Activated naive CD4-positive, alpha-beta T cell treated with Interleukin-2 at 50 U/mL for 16 hours (primary cell): ENCODE results near the gene SPRR2A.
"Not testable (repeated sequence)": the region's sequence is repeated elsewhere in the genome, so short reads cannot be mapped to it uniquely, and the experiment has no call there.

ENCODE experiments used
- DNase-seq: peaks from one replicate; pipeline ENCODE4 v3.0.0-alpha.2; 2020

The SPRR2A gene

GRCh38 chr1:153057375-153057774 lies at the start of gene SPRR2A:
Gene SPRR2A, minus strand, starts transcription at chr1:153057512. Its CDS starts 777 bp downstream, at chr1:153056735.
- no peak for DNase-seq

- no peak for DNase-seq
Observed at GRCh38 chr1:153100245-153100644, 42.9 kb upstream of the SPRR2A start.

GRCh38 chr1:153099461-153100045 lies 42.2 kb upstream of the SPRR2A start:
- DNase-seq = no peak

- no peak for DNase-seq
Observed at GRCh38 chr1:153095764-153096163, 38.5 kb upstream of the SPRR2A start.

- no peak for DNase-seq
Observed at GRCh38 chr1:153094426-153094825, 37.1 kb upstream of the SPRR2A start, which contains the start of gene SPRR2E. Gene SPRR2E, minus strand, starts transcription at chr1:153094526. Its CDS starts 775 bp downstream, at chr1:153093751.

GRCh38 chr1:153087652-153088051 lies 30.3 kb upstream of the SPRR2A start:
- no peak for DNase-seq

DNA sequence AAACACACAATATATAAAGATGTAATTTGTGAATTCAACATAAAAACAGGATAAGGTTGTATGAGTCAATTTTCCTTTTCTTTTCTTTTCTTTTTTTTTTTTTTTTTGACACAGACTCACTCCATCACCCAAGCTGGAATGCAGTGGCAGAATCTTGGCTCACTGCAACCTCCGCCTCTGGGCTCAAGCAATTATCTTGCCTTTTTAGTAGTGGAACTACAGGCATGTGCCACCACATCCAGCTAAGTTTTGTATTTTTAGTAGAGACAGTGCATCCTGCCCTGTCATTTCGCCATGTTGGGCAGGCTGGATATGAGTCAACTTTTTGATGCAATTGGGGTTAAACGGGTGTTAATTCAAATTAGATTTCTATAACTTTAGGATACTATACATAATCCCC lies 24.4 kb upstream of the SPRR2A start:
- no peak for DNase-seq

DNA sequence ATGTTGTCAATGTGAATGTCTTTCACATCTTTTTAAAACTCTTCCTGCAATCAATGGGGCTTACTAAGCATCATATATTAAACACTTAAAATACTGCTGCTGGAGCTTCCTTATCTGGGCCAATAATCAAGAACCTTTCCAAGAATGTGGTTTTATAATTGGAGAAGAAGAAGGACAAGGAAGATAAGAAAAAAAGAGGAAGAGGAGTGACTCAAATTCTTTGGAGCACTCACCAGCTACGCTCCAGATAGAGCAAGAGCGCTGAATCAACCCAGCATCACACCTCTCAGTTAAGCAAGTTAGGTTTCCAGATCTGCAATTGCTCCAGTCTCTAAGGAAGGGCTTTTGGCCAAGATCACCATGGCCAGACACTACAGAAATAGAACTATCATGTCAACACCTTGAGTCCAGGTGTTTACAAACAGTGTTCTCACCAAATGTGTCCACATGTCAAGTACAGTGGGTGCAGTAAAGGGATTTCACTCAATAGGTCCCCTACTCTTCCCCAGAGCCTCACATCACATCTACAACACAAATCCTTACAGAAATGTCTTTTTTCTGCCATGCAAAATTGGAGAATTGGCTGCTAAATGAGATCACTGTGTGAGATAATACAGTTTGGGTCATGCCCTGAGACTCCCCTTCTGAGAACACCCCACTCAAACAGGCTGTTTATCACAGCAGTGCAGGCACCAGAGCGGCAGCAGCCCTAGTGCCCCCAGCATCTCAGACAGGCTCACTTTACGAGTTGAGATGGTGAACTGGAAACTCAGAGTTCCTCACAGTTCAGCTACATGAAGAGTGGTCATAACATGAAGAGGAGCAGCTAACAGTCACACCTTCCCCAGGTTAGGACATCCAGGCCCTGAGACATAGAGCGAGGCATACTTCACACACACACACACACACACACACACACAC lies 15.8 kb upstream of the SPRR2A start:
- DNase-seq = no peak

GRCh38 chr1:153071511-153071910 lies 14.2 kb upstream of the SPRR2A start, which contains the start of gene SPRR2B:
Gene SPRR2B, minus strand, starts transcription at chr1:153071611. Its CDS starts 772 bp downstream, at chr1:153070839.
- DNase-seq = no peak

GRCh38 chr1:153070243-153070642 lies 12.9 kb upstream of the SPRR2A start:
- no peak for DNase-seq

DNA sequence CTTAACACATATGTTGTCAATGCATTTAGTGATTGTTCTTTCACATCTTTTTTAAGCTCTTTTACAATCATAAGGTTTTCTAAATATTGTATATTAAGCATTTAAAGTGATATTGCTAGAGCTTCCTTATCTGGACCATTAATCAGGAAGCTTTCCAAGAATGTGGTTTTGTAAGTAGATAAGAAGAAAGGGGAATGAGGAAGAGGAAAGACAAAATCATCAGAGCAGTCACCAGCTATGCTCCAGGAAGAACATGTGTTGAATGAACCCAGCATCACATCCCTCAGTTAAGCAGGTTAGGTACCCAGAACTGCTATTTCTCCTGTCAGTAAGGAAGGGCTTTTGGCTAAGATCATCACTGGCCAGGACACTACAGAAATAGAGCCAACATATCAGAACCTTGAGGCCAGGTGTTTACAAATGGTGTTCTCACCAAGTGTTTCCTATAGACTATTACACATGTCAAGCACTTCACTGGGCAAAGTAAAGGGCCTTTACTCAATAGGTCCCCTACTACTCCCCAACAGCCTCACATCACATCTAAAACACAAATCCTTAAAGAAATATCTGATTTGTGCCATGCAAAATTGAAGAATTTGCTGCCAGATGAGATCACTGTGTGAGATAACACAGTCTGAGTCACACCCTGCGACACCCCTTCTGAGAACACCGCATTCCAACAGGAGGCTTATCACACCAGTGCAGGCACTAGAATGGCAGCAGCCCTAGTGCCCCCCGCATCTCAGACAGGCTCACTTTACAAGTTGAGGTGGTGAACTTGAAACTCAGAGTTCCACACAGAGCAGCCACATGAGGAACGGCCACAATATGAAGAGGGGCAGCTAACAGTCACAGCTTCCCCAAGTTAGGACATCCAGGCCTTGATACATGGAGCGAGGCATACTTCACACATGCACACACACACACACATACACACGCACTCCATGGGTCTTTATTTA lies 1.8 kb upstream of the SPRR2A start:
- no peak for DNase-seq

- no peak for DNase-seq
Observed at GRCh38 chr1:153058154-153058553, 842 bp upstream of the SPRR2A start.

- not testable (repeated sequence) for DNase-seq
Observed at GRCh38 chr1:153056111-153056510, 1.2 kb downstream of the SPRR2A start.

- DNase-seq = no peak
Observed at GRCh38 chr1:153049211-153049610, 8.1 kb downstream of the SPRR2A start.

GRCh38 chr1:153040950-153041631 lies 16.2 kb downstream of the SPRR2A start, which contains the start of gene SPRR2D:
Gene SPRR2D, minus strand, starts transcription at chr1:153041120. Its CDS starts 774 bp downstream, at chr1:153040346.
- DNase-seq = no peak

- no peak for DNase-seq
Observed at GRCh38 chr1:153035211-153035610, 22.1 kb downstream of the SPRR2A start.

GRCh38 chr1:153032677-153033308 lies 24.5 kb downstream of the SPRR2A start:
- DNase-seq = no peak

DNA sequence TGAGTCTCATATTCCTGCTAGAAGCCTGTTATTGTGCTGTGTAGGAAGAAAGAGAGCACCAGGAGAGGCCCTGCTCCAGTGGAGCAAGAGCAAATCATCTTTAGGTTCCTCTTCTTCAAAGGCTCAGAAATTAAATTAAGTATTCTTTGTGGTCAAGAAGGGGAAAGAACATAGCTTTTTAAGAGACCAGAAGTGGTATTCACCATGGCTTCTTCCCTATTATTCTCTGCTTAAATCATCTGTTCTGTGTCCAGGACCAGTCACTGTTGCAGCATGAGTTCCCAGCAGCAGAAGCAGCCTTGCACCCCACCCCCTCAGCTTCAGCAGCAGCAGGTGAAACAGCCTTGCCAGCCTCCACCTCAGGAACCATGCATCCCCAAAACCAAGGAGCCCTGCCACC lies 25.2 kb downstream of the SPRR2A start:
- DNase-seq = no peak

GRCh38 chr1:153030895-153031294 lies 26.4 kb downstream of the SPRR2A start, which contains the start of gene SPRR1B:
Gene SPRR1B, plus strand, starts transcription at chr1:153031203. Its CDS starts 1,143 bp downstream, at chr1:153032346.
- no peak for DNase-seq

DNA sequence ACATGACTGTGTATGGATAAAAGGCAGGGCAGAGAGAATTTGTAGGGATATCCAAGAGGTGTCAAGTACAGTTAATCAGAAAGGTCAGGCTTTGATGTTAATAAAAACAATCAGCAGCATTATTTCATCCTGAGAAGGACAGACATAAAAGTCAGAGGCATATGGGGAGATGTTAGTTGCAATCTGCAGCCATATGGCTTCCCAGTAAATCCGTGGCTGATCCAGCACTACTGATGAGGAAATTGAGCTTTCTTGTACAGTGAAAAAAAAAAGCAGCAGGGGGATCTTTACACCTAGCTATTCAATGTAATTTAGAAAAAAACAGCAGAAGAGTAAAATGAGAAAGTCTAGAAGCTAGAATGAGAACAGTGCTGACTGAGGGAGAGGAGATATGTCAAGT lies 28.5 kb downstream of the SPRR2A start:
- no peak for DNase-seq

DNA sequence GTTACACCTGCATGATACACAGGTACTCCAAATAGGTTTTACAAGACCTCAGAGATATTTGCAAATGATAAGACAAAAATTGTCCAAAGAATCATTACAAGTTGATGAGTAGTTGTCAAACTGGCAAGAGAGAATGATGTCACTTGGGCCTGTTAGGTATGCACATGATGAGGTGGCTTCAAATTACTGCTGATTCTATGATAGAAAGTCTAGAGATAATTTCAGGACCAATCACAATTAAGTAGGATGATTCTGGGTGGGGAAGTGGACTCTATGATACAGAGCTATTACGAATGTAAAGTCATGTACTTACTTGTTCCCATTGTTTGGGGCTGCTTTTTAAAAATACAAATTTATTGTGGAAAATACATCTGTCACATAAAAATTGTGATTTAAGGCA lies 31.5 kb downstream of the SPRR2A start:
- no peak for DNase-seq
